OCI-LY7 (cell line): Measurements from ENCODE around the gene AGAP3.

Experiments
- EZH2phosphoT487 ChIP-seq: fragments of 200-600 bp; sonication (generic); IDR thresholded peaks from 2 replicates; pipeline ENCODE4 v1.6.1; 2018; ENCODE audit warnings: low read depth, borderline replicate concordance, mild to moderate bottlenecking, mixed run types, antibody characterized with exemption, low read length, moderate library complexity, mixed read lengths
- TF ChIP-seq, protein P1 (sequence below): fragments of 200-600 bp; sonication (generic); conservative IDR thresholded peaks from 2 replicates; pipeline ENCODE4 v1.5.1; 2014; ENCODE audit warnings: mild to moderate bottlenecking, antibody characterized with exemption, low read length, moderate library complexity, mixed read lengths

DNA sequence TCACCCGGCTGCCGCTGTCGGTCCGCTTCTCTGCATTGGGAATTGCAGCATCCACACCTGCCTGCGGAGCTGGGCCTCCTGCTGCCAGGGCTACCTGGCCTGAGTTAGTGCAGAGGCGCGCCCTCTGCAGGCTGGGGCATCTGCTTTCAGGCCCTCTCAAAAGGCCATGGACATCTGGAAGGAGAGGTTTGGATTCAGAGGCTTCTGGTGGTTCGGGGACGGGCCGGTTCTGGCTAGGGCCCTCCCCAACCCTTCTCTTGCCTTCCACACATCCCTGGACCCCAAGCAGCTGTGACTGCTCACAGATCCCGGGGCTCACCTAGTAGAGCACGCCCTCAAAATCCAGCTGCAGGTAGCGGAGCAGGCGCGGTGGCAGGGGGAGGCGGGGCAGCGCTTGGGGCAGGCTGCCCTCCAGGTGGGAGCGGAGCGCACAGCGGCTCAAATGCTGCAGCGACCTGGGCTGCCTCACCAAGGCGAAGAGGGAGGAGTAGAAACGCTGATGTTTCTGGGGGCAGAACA lies 89.6 kb downstream of the AGAP3 start:
- TF ChIP-seq, protein P1, sequence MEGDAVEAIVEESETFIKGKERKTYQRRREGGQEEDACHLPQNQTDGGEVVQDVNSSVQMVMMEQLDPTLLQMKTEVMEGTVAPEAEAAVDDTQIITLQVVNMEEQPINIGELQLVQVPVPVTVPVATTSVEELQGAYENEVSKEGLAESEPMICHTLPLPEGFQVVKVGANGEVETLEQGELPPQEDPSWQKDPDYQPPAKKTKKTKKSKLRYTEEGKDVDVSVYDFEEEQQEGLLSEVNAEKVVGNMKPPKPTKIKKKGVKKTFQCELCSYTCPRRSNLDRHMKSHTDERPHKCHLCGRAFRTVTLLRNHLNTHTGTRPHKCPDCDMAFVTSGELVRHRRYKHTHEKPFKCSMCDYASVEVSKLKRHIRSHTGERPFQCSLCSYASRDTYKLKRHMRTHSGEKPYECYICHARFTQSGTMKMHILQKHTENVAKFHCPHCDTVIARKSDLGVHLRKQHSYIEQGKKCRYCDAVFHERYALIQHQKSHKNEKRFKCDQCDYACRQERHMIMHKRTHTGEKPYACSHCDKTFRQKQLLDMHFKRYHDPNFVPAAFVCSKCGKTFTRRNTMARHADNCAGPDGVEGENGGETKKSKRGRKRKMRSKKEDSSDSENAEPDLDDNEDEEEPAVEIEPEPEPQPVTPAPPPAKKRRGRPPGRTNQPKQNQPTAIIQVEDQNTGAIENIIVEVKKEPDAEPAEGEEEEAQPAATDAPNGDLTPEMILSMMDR, result 0 out of 2 replicates have a peak, but pooled peaks have one; percentile 24
- no peak for TF ChIP-seq EZH2phosphoT487
